H1 (cell line): ENCODE data around the gene MAPK1. TPM values are rescaled to one million over a fixed set of nuclear protein-coding genes. Genes with fewer than 3 reads are reported as not detected.

Experiments used
- CTCF ChIA-PET: fragments of 300-600 bp; sonication (Branson Sonifier 250); formaldehyde crosslinking; loops from one replicate; lab custom pipeline; 2021; ENCODE audit not compliant: partially characterized antibody; lab: Charles Lee
- POLR2A ChIA-PET: fragments of 300-600 bp; sonication (Branson Sonifier 250); formaldehyde crosslinking; loops from one replicate; lab custom pipeline; 2021; ENCODE audit warnings: inconsistent platforms; ENCODE audit not compliant: partially characterized antibody; lab: Charles Lee
- DNase-seq, 2 experiments: peaks; one replicate each; pipeline versions ENCODE4 v3.0.0 to v3.0.0-alpha.2; 2010 to 2022; ENCODE audit warnings: low spot score in 2 of 2, low read depth in 1 of 2, mixed read lengths in 1 of 2
- FAIRE-seq: peaks from 2 replicates; lab custom pipeline; 2011; peaks lifted over from hg19 to GRCh38; lab: Jason Lieb, UNC
- H2AFZ ChIP-seq: 2 replicates; pipeline ENCODE4 v1.8.1; 2012; ENCODE audit warnings: low read length, inconsistent platforms
- H2AK5ac ChIP-seq: 2 replicates; pipeline ENCODE4 v1.6.1; 2013; ENCODE audit warnings: low read depth, low read length
- H2BK120ac ChIP-seq: replicated peaks from 2 replicates; pipeline ENCODE3; 2013; ENCODE audit warnings: low read depth, low read length, inconsistent platforms
- H2BK12ac ChIP-seq: 2 replicates; pipeline ENCODE4 v1.6.1; 2013; ENCODE audit warnings: low read depth, low read length
- H2BK15ac ChIP-seq: 2 replicates; pipeline ENCODE4 v1.6.1; 2013; ENCODE audit warnings: low read length
- H2BK20ac ChIP-seq: 2 replicates; pipeline ENCODE4 v1.6.1; 2013; ENCODE audit warnings: low read length
- H2BK5ac ChIP-seq: 2 replicates; pipeline ENCODE4 v1.6.1; 2013; ENCODE audit warnings: low read depth, low read length
- H3K14ac ChIP-seq: 2 replicates; pipeline ENCODE4 v1.6.1; 2013; ENCODE audit warnings: inconsistent platforms; ENCODE audit not compliant: insufficient read length
- H3K18ac ChIP-seq: 2 replicates; pipeline ENCODE4 v1.6.1; 2013; ENCODE audit warnings: low read length; ENCODE audit errors: extremely low read depth
- H3K23ac ChIP-seq: 2 replicates; pipeline ENCODE4 v1.6.1; 2013; ENCODE audit warnings: inconsistent platforms; ENCODE audit not compliant: insufficient read length
- H3K23me2 ChIP-seq: 2 replicates; pipeline ENCODE4 v1.6.1; 2013; ENCODE audit warnings: low read depth, low read length
- H3K27ac ChIP-seq: 2 replicates; pipeline ENCODE4 v1.6.1; 2011; ENCODE audit warnings: low read depth, low read length, inconsistent platforms
- H3K27me3 ChIP-seq, 4 experiments: replicated peaks in 1 of 4; 1 replicate in 1 of 4; 2 replicates in 3 of 4; pipeline versions ENCODE4 v1.6.1 to v1.8.1; 2011 to 2013; ENCODE audit warnings: low read length in 3 of 4, mild to moderate bottlenecking in 3 of 4, inconsistent platforms in 2 of 4, mixed read lengths in 2 of 4, moderate library complexity in 1 of 4; ENCODE audit not compliant: control insufficient read depth in 3 of 4, insufficient read depth in 3 of 4; ENCODE audit errors: extremely low read depth in 1 of 4
- H3K36me3 ChIP-seq, 4 experiments: 2 replicates each; pipeline versions ENCODE4 v1.6.1 to v1.8.1; 2011 to 2013; ENCODE audit warnings: mild to moderate bottlenecking in 4 of 4, low read length in 3 of 4, moderate library complexity in 2 of 4, control low read depth in 1 of 4, inconsistent platforms in 1 of 4; ENCODE audit not compliant: insufficient read depth in 4 of 4, control insufficient read depth in 2 of 4
- H3K4ac ChIP-seq: replicated peaks from 2 replicates; pipeline ENCODE3; 2013; ENCODE audit warnings: low read length, low read depth, mixed read lengths, inconsistent platforms; ENCODE audit not compliant: insufficient read length
- H3K4me1 ChIP-seq, 4 experiments: replicated peaks in 1 of 4; 1 replicate in 1 of 4; 2 replicates in 3 of 4; pipeline versions ENCODE4 v1.6.1 to v1.8.1; 2011 to 2013; ENCODE audit warnings: low read length in 3 of 4, inconsistent platforms in 2 of 4, mixed read lengths in 1 of 4; ENCODE audit not compliant: insufficient read depth in 4 of 4, control insufficient read depth in 3 of 4
- H3K4me2 ChIP-seq, 2 experiments: 2 replicates each; pipeline versions ENCODE4 v1.6.1 to v1.8.1; 2011 to 2013; ENCODE audit warnings: low read depth in 2 of 2, low read length in 2 of 2, control low read depth in 1 of 2, inconsistent platforms in 1 of 2, mild to moderate bottlenecking in 1 of 2; ENCODE audit not compliant: insufficient read depth in 1 of 2
- H3K4me3 ChIP-seq, 4 experiments: fragments of 200-600, 300-600 bp in 1 of 4; sonication (generic), shearing (Covaris generic), sonication (Bioruptor Twin) in 1 of 4; 2 replicates each; pipeline versions ENCODE4 v1.5.1 to v1.8.1; 2011 to 2016; ENCODE audit warnings: low read length in 4 of 4, low read depth in 3 of 4, control low read depth in 2 of 4, inconsistent platforms in 2 of 4, mild to moderate bottlenecking in 2 of 4, mixed read lengths in 1 of 4, moderate library complexity in 1 of 4; ENCODE audit not compliant: insufficient read depth in 2 of 4; ENCODE audit errors: extremely low read depth in 1 of 4
- H3K56ac ChIP-seq: replicated peaks from 2 replicates; pipeline ENCODE3; 2013; ENCODE audit warnings: low read depth, mild to moderate bottlenecking, mixed read lengths, low read length, inconsistent platforms; ENCODE audit not compliant: insufficient read length
- H3K79me1 ChIP-seq: 2 replicates; pipeline ENCODE4 v1.6.1; 2013; ENCODE audit warnings: low read depth, low read length, control low read depth
- H3K79me2 ChIP-seq, 2 experiments: 2 replicates each; pipeline versions ENCODE4 v1.6.1 to v1.8.1; 2012 to 2013; ENCODE audit warnings: low read length in 2 of 2, mild to moderate bottlenecking in 2 of 2, inconsistent platforms in 1 of 2; ENCODE audit not compliant: insufficient read depth in 2 of 2, control insufficient read depth in 1 of 2
- H3K9ac ChIP-seq, 4 experiments: replicated peaks in 1 of 4; 1 replicate in 1 of 4; 2 replicates in 3 of 4; pipeline versions ENCODE4 v1.6.1 to v1.8.1; 2011 to 2013; ENCODE audit warnings: low read depth in 3 of 4, low read length in 3 of 4, control low read depth in 2 of 4, mild to moderate bottlenecking in 2 of 4, moderate library complexity in 2 of 4, inconsistent platforms in 1 of 4; ENCODE audit errors: extremely low read depth in 1 of 4
- H3K9me3 ChIP-seq, 2 experiments: 2 replicates each; pipeline versions ENCODE4 v1.6.1 to v1.8.1; 2012 to 2013; ENCODE audit warnings: mild to moderate bottlenecking in 2 of 2, moderate library complexity in 2 of 2, control low read depth in 1 of 2, inconsistent platforms in 1 of 2, low read depth in 1 of 2, low read length in 1 of 2, mixed read lengths in 1 of 2; ENCODE audit not compliant: insufficient read depth in 2 of 2
- H4K20me1 ChIP-seq, 2 experiments: replicated peaks in 1 of 2; 2 replicates each; pipeline versions ENCODE3 to v1.8.1; 2011 to 2013; ENCODE audit warnings: inconsistent platforms in 2 of 2, low read length in 2 of 2, mild to moderate bottlenecking in 1 of 2; ENCODE audit not compliant: insufficient read depth in 2 of 2, control insufficient read depth in 1 of 2
- H4K5ac ChIP-seq: 2 replicates; pipeline ENCODE4 v1.6.1; 2013; ENCODE audit warnings: low read length, low read depth, mixed read lengths, inconsistent platforms; ENCODE audit not compliant: insufficient read length
- H4K8ac ChIP-seq: 2 replicates; pipeline ENCODE4 v1.8.0; 2013; ENCODE audit warnings: mild to moderate bottlenecking, moderate library complexity, low read length, inconsistent platforms; ENCODE audit not compliant: insufficient read depth; ENCODE audit errors: extremely low read depth
- H4K91ac ChIP-seq: replicated peaks from 2 replicates; pipeline ENCODE3; 2013; ENCODE audit warnings: low read length, mixed read lengths, inconsistent platforms; ENCODE audit not compliant: insufficient read length
- BRCA1 ChIP-seq: IDR thresholded peaks from 2 replicates; pipeline ENCODE4 v1.6.1; 2012; ENCODE audit warnings: low read depth, low read length, improper control_type of control experiment
- CHD1 ChIP-seq: IDR thresholded peaks from 2 replicates; pipeline ENCODE4 v1.6.1; 2012; ENCODE audit warnings: low read depth, low read length, improper control_type of control experiment
- ZNF274 ChIP-seq: IDR thresholded peaks from 2 replicates; pipeline ENCODE4 v1.7.0; 2012; ENCODE audit warnings: low read length, borderline replicate concordance; ENCODE audit errors: extremely low read depth
- WGBS, 2 experiments: shearing (Covaris generic) in 1 of 2; methylation state at CpG; one replicate each; pipeline versions ENCODE4 v1.1.6 to v1.1.7; 2013 to 2015; ENCODE audit warnings: low lambda C conversion rate in 2 of 2, mixed read lengths in 2 of 2, inconsistent platforms in 1 of 2, low coverage in 1 of 2, missing lambda C conversion rate in 1 of 2; ENCODE audit not compliant: insufficient replicate concordance in 2 of 2, insufficient coverage in 1 of 2, insufficient read length in 1 of 2; ENCODE audit errors: extremely low coverage in 1 of 2, missing lambda C conversion rate in 1 of 2; 5-methylcytosine and 5-hydroxymethylcytosine counted together
- polyA plus RNA-seq, 7 experiments: library from polyadenylated mRNA; depleted of rRNA in 3 of 7; stranded (reverse) in 5 of 7; unstranded in 2 of 7; fragments of >200 nt in 5 of 7; fragments of 200-250 nt in 2 of 7; gene quantifications; 1 replicate in 5 of 7; 2 replicates in 1 of 7; 4 replicates in 1 of 7; pipeline versions ENCODE4 v1.2.1 to v1.2.3, GENCODE V29; 2011 to 2013; ENCODE audit warnings: missing spikeins in 2 of 7, mixed read lengths in 2 of 7
- total RNA-seq: library from RNA; stranded (reverse); fragmentation: NEBNext Ultra II Directional; extraction: Animal tissue kit (Norgen Biotek cat#: 25700); gene quantifications from 2 replicates; pipeline ENCODE4 v1.2.1, GENCODE V29; 2021

Gene MAPK1
- total and polyA plus RNA-seq, 2 of the 8 experiments (the other 6 are each of a cell fraction or from before 2014, with no cell fraction given), result 28.1 to 101 TPM

GRCh38 chr22:21898354-21898896 lies 31.0 kb upstream of the MAPK1 start:
- ChIA-PET POLR2A (interaction anchor here (0.7 kb wide), 1 partner anchor 127 kb away, joined by 3 read pairs; no protein-coding TSS in a partner anchor), CTCF (interaction anchor here (1.1 to 1.3 kb wide), 3 partner anchors 9 to 127 kb away, joined by 3 read pairs; no protein-coding TSS in a partner anchor)
- no peak for FAIRE-seq

More at GRCh38 chr22:21898354-21898896, 31.0 kb upstream of the MAPK1 start:
- H3K23ac ChIP-seq, result no peak overlapping the region
- H3K79me2 ChIP-seq, result no peaks in the 10 kb centered on the region
- no peaks in the 10 kb centered on the region for H3K9me3 ChIP-seq
- no peak overlapping the region for H3K9ac ChIP-seq
- no peaks in the 10 kb centered on the region for H3K23me2 ChIP-seq
- no peak overlapping the region for H2BK15ac ChIP-seq
- DNase-seq, result no peak
- no peaks in the 10 kb centered on the region for H3K36me3 ChIP-seq
- H4K91ac ChIP-seq, result no peak overlapping the region
- no peak overlapping the region for H3K27ac ChIP-seq
- H3K4me3 ChIP-seq, result no peak overlapping the region
- no peak overlapping the region for H2AFZ ChIP-seq
- H2BK5ac ChIP-seq, result no peak overlapping the region
- H2BK20ac ChIP-seq, result no peak overlapping the region
- no peak overlapping the region for H3K18ac ChIP-seq
- H3K27me3 ChIP-seq, result no peaks in the 10 kb centered on the region
- H2AK5ac ChIP-seq, result no peak overlapping the region
- TF ChIP-seq ZNF274 (no peak), CHD1 (no peak), BRCA1 (no peak)
- TF ChIP-seq, all 59 proteins: peak for 0
- Histone ChIP-seq H2BK120ac (no peak overlapping the region), H3K79me1 (no peaks in the 10 kb centered on the region), H3K4me1 (no peaks in the 10 kb centered on the region), H3K4ac (no peak overlapping the region), H3K14ac (no peak overlapping the region), H3K56ac (no peak overlapping the region), H3K4me2 (no peak overlapping the region), H4K8ac (no peak overlapping the region), H4K5ac (no peak overlapping the region), H4K20me1 (no peaks in the 10 kb centered on the region), H2BK12ac (no peak overlapping the region)
- WGBS, 2 experiments, result 88% methylated on average over 1 of the region's 1 CpG; no CpG with 5 or more reads in 1 of the 2 experiments
